H9 (cell line): ENCODE data around the gene MARCHF9. TPM values are rescaled to one million over a fixed set of nuclear protein-coding genes. Genes with fewer than 3 reads are reported as not detected.

ENCODE experiments used
- DNase-seq: peaks from one replicate; pipeline ENCODE4 v3.0.0-alpha.2; 2017
- H2AFZ ChIP-seq: one replicate; pipeline ENCODE4 v1.6.1; 2013; ENCODE audit warnings: mild to moderate bottlenecking, low read length, control low read depth, moderate library complexity
- H2AK5ac ChIP-seq: 2 replicates; pipeline ENCODE4 v1.6.1; 2013; ENCODE audit warnings: low read length, control low read depth, mixed read lengths; ENCODE audit not compliant: insufficient read length
- H2BK120ac ChIP-seq: one replicate; pipeline ENCODE4 v1.6.1; 2013; ENCODE audit warnings: low read depth, mild to moderate bottlenecking, low read length, control low read depth, inconsistent platforms; ENCODE audit not compliant: poor library complexity, severe bottlenecking
- H2BK12ac ChIP-seq: 2 replicates; pipeline ENCODE4 v1.6.1; 2013; ENCODE audit warnings: low read length, control low read depth, mixed read lengths, low read depth; ENCODE audit not compliant: insufficient read length
- H2BK15ac ChIP-seq: 2 replicates; pipeline ENCODE4 v1.6.1; 2013; ENCODE audit warnings: low read depth, low read length, control low read depth
- H2BK20ac ChIP-seq: one replicate; pipeline ENCODE4 v1.6.1; 2013; ENCODE audit warnings: low read depth, mild to moderate bottlenecking, low read length, control low read depth, inconsistent platforms; ENCODE audit not compliant: poor library complexity, severe bottlenecking
- H2BK5ac ChIP-seq: 2 replicates; pipeline ENCODE4 v1.6.1; 2013; ENCODE audit warnings: low read length, control low read depth, mixed read lengths; ENCODE audit not compliant: insufficient read length
- H3K14ac ChIP-seq: 2 replicates; pipeline ENCODE4 v1.6.1; 2013; ENCODE audit warnings: low read length, control low read depth; ENCODE audit not compliant: insufficient read depth
- H3K18ac ChIP-seq: 2 replicates; pipeline ENCODE4 v1.6.1; 2013; ENCODE audit warnings: low read depth, mild to moderate bottlenecking, mixed read lengths, low read length, control low read depth; ENCODE audit not compliant: insufficient read length
- H3K23ac ChIP-seq: 2 replicates; pipeline ENCODE4 v1.6.1; 2013; ENCODE audit warnings: low read length, control low read depth, mixed read lengths, low read depth; ENCODE audit not compliant: insufficient read length
- H3K23me2 ChIP-seq: 2 replicates; pipeline ENCODE4 v1.6.1; 2013; ENCODE audit warnings: low read depth, mild to moderate bottlenecking, mixed read lengths, low read length, control low read depth; ENCODE audit not compliant: insufficient read length, poor library complexity, severe bottlenecking
- H3K27ac ChIP-seq: 2 replicates; pipeline ENCODE4 v1.5.1; 2013; ENCODE audit warnings: low read length, control low read depth, mixed read lengths, low read depth; ENCODE audit not compliant: insufficient read length
- H3K27me3 ChIP-seq: 2 replicates; pipeline ENCODE4 v1.6.1; 2013; ENCODE audit warnings: low read length, control low read depth, inconsistent platforms; ENCODE audit not compliant: insufficient read depth
- H3K4ac ChIP-seq: 2 replicates; pipeline ENCODE4 v1.6.1; 2013; ENCODE audit warnings: low read depth, mild to moderate bottlenecking, control low read depth, inconsistent platforms, low read length, moderate library complexity
- H3K4me1 ChIP-seq: 2 replicates; pipeline ENCODE4 v1.6.1; 2013; ENCODE audit warnings: low read length, control low read depth, inconsistent platforms; ENCODE audit not compliant: insufficient read depth
- H3K4me2 ChIP-seq: 2 replicates; pipeline ENCODE4 v1.6.1; 2013; ENCODE audit warnings: low read length, control low read depth, mixed read lengths; ENCODE audit not compliant: insufficient read length, insufficient read depth
- H3K56ac ChIP-seq: 2 replicates; pipeline ENCODE4 v1.6.1; 2013; ENCODE audit warnings: low read depth, mild to moderate bottlenecking, mixed read lengths, low read length, control low read depth; ENCODE audit not compliant: insufficient read length
- H3K79me1 ChIP-seq: 2 replicates; pipeline ENCODE4 v1.6.1; 2013; ENCODE audit warnings: low read depth, mild to moderate bottlenecking, moderate library complexity, low read length, control low read depth, inconsistent platforms; ENCODE audit not compliant: insufficient read depth, poor library complexity, severe bottlenecking
- H3K79me2 ChIP-seq: 2 replicates; pipeline ENCODE4 v1.6.1; 2013; ENCODE audit warnings: low read length, control low read depth, inconsistent platforms; ENCODE audit not compliant: insufficient read depth
- H3K9ac ChIP-seq: 2 replicates; pipeline ENCODE4 v1.6.1; 2013; ENCODE audit warnings: low read length, control low read depth, mixed read lengths; ENCODE audit not compliant: insufficient read length; ENCODE audit errors: extremely low read depth
- H3K9me3 ChIP-seq: one replicate; pipeline ENCODE4 v1.6.1; 2013; ENCODE audit warnings: low read depth, low read length, inconsistent platforms; ENCODE audit not compliant: control insufficient read depth
- H3T11ph ChIP-seq: one replicate; pipeline ENCODE4 v1.6.1; 2013; ENCODE audit warnings: mild to moderate bottlenecking, low read length, control low read depth, inconsistent platforms
- H4K20me1 ChIP-seq: one replicate; pipeline ENCODE4 v1.6.1; 2013; ENCODE audit not compliant: control insufficient read depth, insufficient read length, insufficient read depth
- H4K5ac ChIP-seq: 2 replicates; pipeline ENCODE4 v1.6.1; 2013; ENCODE audit warnings: low read depth, mild to moderate bottlenecking, mixed read lengths, low read length, control low read depth; ENCODE audit not compliant: insufficient read length
- H4K8ac ChIP-seq: replicated peaks from 2 replicates; pipeline ENCODE4 v1.6.1; 2013; ENCODE audit warnings: low read length, control low read depth, mixed read lengths, low read depth; ENCODE audit not compliant: insufficient read length
- H4K91ac ChIP-seq: 2 replicates; pipeline ENCODE4 v1.6.1; 2013; ENCODE audit warnings: low read depth, mild to moderate bottlenecking, moderate library complexity, mixed read lengths, low read length, control low read depth; ENCODE audit not compliant: insufficient read length
- H3K27ac Mint-ChIP-seq, 3 experiments: 2 replicates in 2 of 3; 3 replicates in 1 of 3; pipeline ENCODE4 v1.8.0; 2020 to 2021; ENCODE audit warnings: mixed read lengths in 3 of 3, mild to moderate bottlenecking in 1 of 3, moderate library complexity in 1 of 3
- H3K27me3 Mint-ChIP-seq: 2 replicates; pipeline ENCODE4 v1.8.0; 2021; ENCODE audit warnings: low read depth, mild to moderate bottlenecking, moderate library complexity, mixed read lengths
- H3K36me3 Mint-ChIP-seq, 3 experiments: 2 replicates in 2 of 3; 3 replicates in 1 of 3; pipeline ENCODE4 v1.8.0; 2020 to 2021; ENCODE audit warnings: low read depth in 3 of 3, mixed read lengths in 3 of 3; ENCODE audit not compliant: insufficient read depth in 1 of 3
- H3K4me1 Mint-ChIP-seq, 2 experiments: 2 replicates each; pipeline ENCODE4 v1.8.0; 2020; ENCODE audit warnings: mixed read lengths in 2 of 2
- H3K4me3 Mint-ChIP-seq, 2 experiments: 2 replicates in 1 of 2; 3 replicates in 1 of 2; pipeline ENCODE4 v1.8.0; 2020 to 2021; ENCODE audit warnings: mild to moderate bottlenecking in 2 of 2, mixed read lengths in 2 of 2, moderate library complexity in 1 of 2
- H3K9me3 Mint-ChIP-seq, 2 experiments: 2 replicates in 1 of 2; 3 replicates in 1 of 2; pipeline ENCODE4 v1.8.0; 2020; ENCODE audit warnings: mild to moderate bottlenecking in 2 of 2, mixed read lengths in 2 of 2, moderate library complexity in 1 of 2
- CTCF ChIP-seq: fragments of 200-600 bp; sonication (generic); conservative IDR thresholded peaks from 3 replicates; pipeline ENCODE4 v1.8.0; 2021; ENCODE audit warnings: antibody characterized with exemption, mild to moderate bottlenecking
- WGBS: extraction: QIAGEN DNeasy Blood & Tissue Kit; methylation state at CpG from one replicate; pipeline ENCODE4 v1.1.7; 2013; ENCODE audit warnings: missing lambda C conversion rate, low lambda C conversion rate, mixed read lengths; ENCODE audit not compliant: insufficient read length; ENCODE audit errors: extremely low coverage; 5-methylcytosine and 5-hydroxymethylcytosine counted together
- total RNA-seq: library from RNA; stranded (reverse); gene quantifications from 2 replicates; pipeline ENCODE4 v1.2.1, GENCODE V29; 2021

Gene MARCHF9
- total RNA-seq, 1 experiment from 2014 or later, result 20.5 TPM

- H3K4me3 Mint-ChIP-seq, result peak overlapping the region; percentile 73 to 78
- no peak overlapping the region for H2AK5ac ChIP-seq
- peaks cover 0 to 2% (median under 1%) of the 10 kb centered on the region in 3 experiments; a peak in 2 of 7 replicates for H3K36me3 Mint-ChIP-seq
- no peak for TF ChIP-seq CTCF
- no peaks in the 10 kb centered on the region for H3K9me3 ChIP-seq
- no peak overlapping the region for H3K9ac ChIP-seq
- H3K79me2 ChIP-seq, result no peaks in the 10 kb centered on the region
- no peak overlapping the region for H2AFZ ChIP-seq
- no peak overlapping the region for H2BK20ac ChIP-seq
- peak; percentile 57 for DNase-seq
- no peaks in the 10 kb centered on the region for H4K20me1 ChIP-seq
- H3K18ac ChIP-seq, result no peak overlapping the region
- no peak overlapping the region for H3K27ac Mint-ChIP-seq
- no peak overlapping the region for H3K27ac ChIP-seq
- no peak overlapping the region for H3K56ac ChIP-seq
- H3K4me1 ChIP-seq, result no peaks in the 10 kb centered on the region; the same call in 1 of the 2 replicates
- H3K27me3 ChIP-seq, result peaks cover 20% of the 10 kb centered on the region; the same call in 1 of the 2 replicates
- H3K9me3 Mint-ChIP-seq, result no peaks in the 10 kb centered on the region; a peak in 1 of 5 replicates
- no peak overlapping the region for H3K4ac ChIP-seq
- H3K23me2 ChIP-seq, result peaks cover 14% of the 10 kb centered on the region
- no peak overlapping the region for H3T11ph ChIP-seq
- H4K91ac ChIP-seq, result no peak overlapping the region
- no peak overlapping the region for H2BK15ac ChIP-seq
- peaks cover 88% of the 10 kb centered on the region for H3K27me3 Mint-ChIP-seq
- peak overlapping the region; percentile 96 for H3K4me2 ChIP-seq
- peaks cover 12 to 17% of the 10 kb centered on the region in 2 experiments for H3K4me1 Mint-ChIP-seq
- H4K5ac ChIP-seq, result no peak overlapping the region
- no peak overlapping the region for H2BK12ac ChIP-seq
- H3K23ac ChIP-seq, result no peak overlapping the region
- H4K8ac ChIP-seq, result no peak overlapping the region
- no peak overlapping the region for H2BK5ac ChIP-seq
- no peak overlapping the region for H2BK120ac ChIP-seq
- whole genome bisulfite sequencing, result no CpG with 5 or more reads among the region's 76 CpGs
- H3K79me1 ChIP-seq, result no peaks in the 10 kb centered on the region
- H3K14ac ChIP-seq, result no peak overlapping the region
Measured at GRCh38 chr12:57726884-57727757, 27.8 kb upstream of the MARCHF9 start.
